Gastroesophageal sphincter (tissue), 3 donors: ENCODE measurements around the gene BANK1.

Experiments used
- CTCF ChIP-seq, 4 experiments: fragments of 200-600 bp in 2 of 4; fragments of 450-650 bp in 2 of 4; sonication (generic) in 1 of 4; IDR thresholded peaks; one replicate each; pipeline ENCODE4 v1.5.1; 2017 to 2019; ENCODE audit warnings: antibody characterized with exemption in 4 of 4, mild to moderate bottlenecking in 2 of 4, moderate library complexity in 2 of 4
- POLR2A ChIP-seq, 2 donors: fragments of 450-650 bp; IDR thresholded peaks; one replicate each; pipeline ENCODE4 v1.6.1; 2017; ENCODE audit warnings: antibody characterized with exemption in 2 of 2, mild to moderate bottlenecking in 2 of 2, moderate library complexity in 1 of 2

DNA sequence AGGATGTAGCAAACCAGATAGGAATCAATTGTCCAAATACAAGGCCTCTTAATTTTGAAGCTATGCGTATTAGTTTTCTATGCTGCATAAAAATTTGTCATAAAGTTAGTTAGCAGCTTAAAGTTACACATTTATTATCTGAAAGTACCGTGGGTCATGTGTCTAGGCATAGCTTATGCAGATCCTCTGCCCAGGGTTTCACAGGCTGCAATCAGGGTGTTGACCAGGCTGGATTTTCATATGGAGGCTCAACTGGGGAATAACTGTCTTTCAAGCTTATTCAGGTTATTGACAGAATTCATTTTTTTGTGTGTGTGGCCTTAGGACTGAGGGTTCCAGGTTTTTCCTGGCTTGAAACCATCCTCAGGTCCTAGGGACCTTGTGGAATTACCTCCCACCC is 289.7 kb downstream of the BANK1 start:
- TF ChIP-seq CTCF (IDR thresholded peaks at IDR 0.05) = no peak
- TF ChIP-seq POLR2A (IDR thresholded peaks at IDR 0.05) = no peak
